Activated CD4-positive, CD25-positive, alpha-beta regulatory T cell treated with anti-CD3 and anti-CD28 coated beads, Interleukin-2, amount 50 U/mL, for 24 hours (primary cell): ENCODE data around the gene SSNA1.

ENCODE experiments used
- ATAC-seq, 2 donors: fragments of 150-1000 bp; cut with Tn5 transposase; one replicate each; pipeline ENCODE4 v1.10.0; 2021; ENCODE audit warnings: mild to moderate bottlenecking in 1 of 2, moderate library complexity in 1 of 2

SSNA1 gene

GRCh38 chr9:137184881-137185660, 3.4 kb upstream of the SSNA1 start:
- ATAC-seq: no peak

GRCh38 chr9:137185921-137186320, 2.6 kb upstream of the SSNA1 start:
- no peak for ATAC-seq

- no peak for ATAC-seq
These were observed 2.1 kb upstream of the SSNA1 start for GRCh38 chr9:137186385-137186784.

GRCh38 chr9:137187386-137187785, 1.1 kb upstream of the SSNA1 start:
- ATAC-seq: no peak

- ATAC-seq: peak; percentile 1
These were observed 388 bp upstream of the SSNA1 start for GRCh38 chr9:137188086-137188489.

GRCh38 chr9:137189297-137190295, 1.1 kb downstream of the SSNA1 start:
- no peak for ATAC-seq

GRCh38 chr9:137190315-137190856, 1.9 kb downstream of the SSNA1 start:
- no peak for ATAC-seq

GRCh38 chr9:137191245-137191644, 2.8 kb downstream of the SSNA1 start:
- ATAC-seq: no peak

- no peak for ATAC-seq
These were observed 3.4 kb downstream of the SSNA1 start for GRCh38 chr9:137191691-137192447.

- no peak for ATAC-seq
These were observed 3.9 kb downstream of the SSNA1 start for GRCh38 chr9:137192448-137192780.

GRCh38 chr9:137192859-137193258, 4.4 kb downstream of the SSNA1 start:
- no peak for ATAC-seq

- ATAC-seq: no peak
These were observed 5.3 kb downstream of the SSNA1 start for GRCh38 chr9:137193771-137194170.

GRCh38 chr9:137194388-137194787, 5.9 kb downstream of the SSNA1 start:
- no peak for ATAC-seq

- ATAC-seq: no peak
These were observed 6.4 kb downstream of the SSNA1 start for GRCh38 chr9:137194909-137195308.

GRCh38 chr9:137195525-137196220, 7.2 kb downstream of the SSNA1 start:
- no peak for ATAC-seq

GRCh38 chr9:137198051-137198901, 9.8 kb downstream of the SSNA1 start:
- ATAC-seq: no peak

GRCh38 chr9:137198902-137199283, 10.4 kb downstream of the SSNA1 start:
- ATAC-seq: no peak

GRCh38 chr9:137199411-137200121, 11.1 kb downstream of the SSNA1 start:
- no peak for ATAC-seq

- ATAC-seq: peak; percentile 96 to 98
These were observed 12.1 kb downstream of the SSNA1 start, which contains the start of gene TPRN for GRCh38 chr9:137200311-137201204. Gene TPRN (minus strand): TSS chr9:137200741. CDS start chr9:137200711, 30 bp downstream.
